CD4-positive, alpha-beta T cell treated with Interleukin-17A for 1 hour (primary cell): Measurements from ENCODE around the gene SVOPL.
A peak's percentile ranks its signal among the peaks of the same experiment; 100 is the strongest.

Source experiments
- DNase-seq: peaks from one replicate; pipeline ENCODE4 v3.0.0-alpha.2; 2020

SVOPL gene

GRCh38 chr7:138657854-138658386 is 43.2 kb downstream of the SVOPL start:
- no peak for DNase-seq

GRCh38 chr7:138656952-138657351 is 44.2 kb downstream of the SVOPL start:
- no peak for DNase-seq

GRCh38 chr7:138654616-138655015 is 46.5 kb downstream of the SVOPL start:
- DNase-seq: no peak

- no peak for DNase-seq
Measured at GRCh38 chr7:138649506-138649905, 51.7 kb downstream of the SVOPL start.

GRCh38 chr7:138645284-138645683 is 55.9 kb downstream of the SVOPL start:
- no peak for DNase-seq

- DNase-seq: no peak
Measured at GRCh38 chr7:138632826-138633602, 68.1 kb downstream of the SVOPL start.

- DNase-seq: no peak
Measured at GRCh38 chr7:138632384-138632783, 68.8 kb downstream of the SVOPL start.

- no peak for DNase-seq
Measured at GRCh38 chr7:138630059-138630610, 71.0 kb downstream of the SVOPL start.

GRCh38 chr7:138627361-138627760 is 73.8 kb downstream of the SVOPL start:
- DNase-seq: no peak

- DNase-seq: no peak
Measured at GRCh38 chr7:138626846-138627245, 74.3 kb downstream of the SVOPL start.

GRCh38 chr7:138625849-138626230 is 75.3 kb downstream of the SVOPL start:
- DNase-seq: peak; percentile 8

- DNase-seq: peak; percentile 32
Measured at GRCh38 chr7:138625084-138625848, 75.9 kb downstream of the SVOPL start.

- DNase-seq: no peak
Measured at GRCh38 chr7:138622841-138623240, 78.3 kb downstream of the SVOPL start.

GRCh38 chr7:138618933-138619332 is 82.2 kb downstream of the SVOPL start:
- no peak for DNase-seq

- no peak for DNase-seq
Measured at GRCh38 chr7:138618506-138618905, 82.7 kb downstream of the SVOPL start.

GRCh38 chr7:138616085-138616484 is 85.1 kb downstream of the SVOPL start:
- DNase-seq: no peak

GRCh38 chr7:138613630-138614029 is 87.5 kb downstream of the SVOPL start:
- DNase-seq: no peak

- no peak for DNase-seq
Measured at GRCh38 chr7:138610671-138611170, 90.4 kb downstream of the SVOPL start.

GRCh38 chr7:138608275-138608674 is 92.9 kb downstream of the SVOPL start:
- no peak for DNase-seq

- no peak for DNase-seq
Measured at GRCh38 chr7:138607216-138608126, 93.7 kb downstream of the SVOPL start.

- DNase-seq: no peak
Measured at GRCh38 chr7:138606236-138606635, 94.9 kb downstream of the SVOPL start.

- no peak for DNase-seq
Measured at GRCh38 chr7:138603549-138604318, 97.4 kb downstream of the SVOPL start.
